Measurements from ENCODE around the gene MYCBPAP. TPM values are rescaled to one million over a fixed set of nuclear protein-coding genes. Genes with fewer than 3 reads are reported as not detected.

Gene MYCBPAP
- polyA plus RNA-seq, 2 of the 4 experiments (the other 2 are of a cell fraction) = 0.93 to 2.5 TPM

DNA sequence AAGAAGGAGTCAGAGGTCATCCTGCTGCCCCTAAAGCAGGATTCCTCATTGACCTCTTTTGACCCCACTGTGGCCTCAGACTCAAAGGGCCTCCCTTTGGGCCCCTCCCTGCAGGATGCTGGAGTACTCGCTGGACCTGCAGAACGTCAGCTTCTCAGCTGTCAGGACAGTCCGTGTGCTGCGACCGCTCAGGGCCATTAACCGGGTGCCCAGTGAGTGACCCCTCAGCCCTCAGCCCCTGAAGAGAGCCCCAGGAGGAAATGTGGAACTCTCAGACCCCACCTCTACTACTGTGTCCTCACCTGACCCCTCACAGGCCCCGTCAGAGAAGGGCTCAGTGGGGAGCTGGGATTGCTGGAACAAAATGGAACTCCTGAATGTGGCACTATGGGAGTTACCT lies 61.4 kb downstream of the MYCBPAP start (continued):
- TF ChIP-seq CTCF (IDR thresholded peaks at IDR 0.05) = no peak
- no peak for TF ChIP-seq HOXA7 (CRISPR knock-in tag; IDR thresholded peaks at IDR 0.05)

DNA sequence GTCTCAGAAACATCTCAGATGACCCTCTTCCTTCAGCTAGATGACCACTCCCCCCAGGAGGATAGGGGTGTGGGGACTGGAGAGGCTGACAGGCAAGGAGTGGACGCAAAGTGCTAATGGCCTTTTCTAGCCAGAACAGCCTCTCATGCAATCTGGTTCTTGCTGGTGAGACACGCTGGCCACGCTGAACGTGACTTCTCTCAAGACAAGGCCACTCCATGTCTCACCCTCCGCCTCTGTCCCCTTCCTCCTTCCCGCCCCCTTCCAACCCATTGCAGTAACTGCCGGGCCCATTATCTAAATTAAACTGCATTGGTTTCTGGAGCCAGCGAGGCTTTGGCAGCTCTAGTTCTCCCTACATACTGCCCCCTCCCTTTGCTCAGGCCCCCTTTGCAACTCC lies 61.8 kb downstream of the MYCBPAP start:
- Histone ChIP-seq H3K4me2 (no peak overlapping the region), H3K4me3 (no peak overlapping the region), H3K9me3 (no peaks in the 10 kb centered on the region), H3K4me1 (no peaks in the 10 kb centered on the region), H3K27ac (no peak overlapping the region)
- WGBS (ENCODE audit: missing lambda C conversion rate) = 93% methylated on average over 8 of the region's 8 CpGs
- CTCF ChIA-PET = interaction anchor here (0.7 to 3.0 kb wide), 11 partner anchors 8 to 248 kb away, joined by 3 to 14 read pairs (median 3); no protein-coding TSS in a partner anchor
- DNase-seq (ENCODE audit: low read depth in 1 of 2, low spot score in 1 of 2) (no peak), FAIRE-seq (no peak), ATAC-seq (no peak)
- POLR2A ChIA-PET = interaction anchor here (1.3 kb wide), 1 partner anchor 10 kb away, joined by 4 read pairs; the partner anchor contains the start of gene CACNA1G
- TF ChIP-seq KDM1A (IDR thresholded peaks at IDR 0.05; ENCODE audit: low read depth) (no peak), MAZ (IDR thresholded peaks at IDR 0.05; ENCODE audit: borderline replicate concordance, low read depth, low read length) (no peak), HES2 (IDR thresholded peaks at IDR 0.05) (no peak), EP300 (IDR thresholded peaks at IDR 0.05) (no peak), POLR2AphosphoS2 (conservative IDR thresholded peaks at IDR 0.05; ENCODE audit: low read length) (no peak), KDM5A (IDR thresholded peaks at IDR 0.05) (no peak), CHD4 (IDR thresholded peaks at IDR 0.05; ENCODE audit: borderline replicate concordance) (no peak)
- TF ChIP-seq, protein P1, sequence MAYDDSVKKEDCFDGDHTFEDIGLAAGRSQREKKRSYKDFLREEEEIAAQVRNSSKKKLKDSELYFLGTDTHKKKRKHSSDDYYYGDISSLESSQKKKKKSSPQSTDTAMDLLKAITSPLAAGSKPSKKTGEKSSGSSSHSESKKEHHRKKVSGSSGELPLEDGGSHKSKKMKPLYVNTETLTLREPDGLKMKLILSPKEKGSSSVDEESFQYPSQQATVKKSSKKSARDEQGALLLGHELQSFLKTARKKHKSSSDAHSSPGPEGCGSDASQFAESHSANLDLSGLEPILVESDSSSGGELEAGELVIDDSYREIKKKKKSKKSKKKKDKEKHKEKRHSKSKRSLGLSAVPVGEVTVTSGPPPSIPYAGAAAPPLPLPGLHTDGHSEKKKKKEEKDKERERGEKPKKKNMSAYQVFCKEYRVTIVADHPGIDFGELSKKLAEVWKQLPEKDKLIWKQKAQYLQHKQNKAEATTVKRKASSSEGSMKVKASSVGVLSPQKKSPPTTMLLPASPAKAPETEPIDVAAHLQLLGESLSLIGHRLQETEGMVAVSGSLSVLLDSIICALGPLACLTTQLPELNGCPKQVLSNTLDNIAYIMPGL (CRISPR knock-in tag; IDR thresholded peaks at IDR 0.05; ENCODE audit: borderline replicate concordance) = no peak

- CTCF ChIA-PET = interaction anchor here (0.7 to 3.0 kb wide), 10 partner anchors 9 to 247 kb away, joined by 3 to 14 read pairs (median 3); no protein-coding TSS in a partner anchor
Measured at GRCh38 chr17:50570528-50570927, 62.3 kb downstream of the MYCBPAP start.

More at GRCh38 chr17:50570528-50570927, 62.3 kb downstream of the MYCBPAP start:
- POLR2A ChIA-PET = interaction anchor here (1.3 kb wide), 1 partner anchor 10 kb away, joined by 4 read pairs; the partner anchor contains the start of gene CACNA1G
- Histone ChIP-seq H3K4me1 (no peaks in the 10 kb centered on the region), H3K4me3 (no peak overlapping the region), H3K4me2 (no peak overlapping the region), H3K9me3 (no peaks in the 10 kb centered on the region), H3K27ac (no peak overlapping the region)
- no peak for DNase-seq (ENCODE audit: low read depth in 1 of 2, low spot score in 1 of 2)
- TF ChIP-seq, protein P2, sequence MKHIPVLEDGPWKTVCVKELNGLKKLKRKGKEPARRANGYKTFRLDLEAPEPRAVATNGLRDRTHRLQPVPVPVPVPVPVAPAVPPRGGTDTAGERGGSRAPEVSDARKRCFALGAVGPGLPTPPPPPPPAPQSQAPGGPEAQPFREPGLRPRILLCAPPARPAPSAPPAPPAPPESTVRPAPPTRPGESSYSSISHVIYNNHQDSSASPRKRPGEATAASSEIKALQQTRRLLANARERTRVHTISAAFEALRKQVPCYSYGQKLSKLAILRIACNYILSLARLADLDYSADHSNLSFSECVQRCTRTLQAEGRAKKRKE (CRISPR knock-in tag; IDR thresholded peaks at IDR 0.05; ENCODE audit: low read depth) = no peak
- TF ChIP-seq RCOR1 (IDR thresholded peaks at IDR 0.05; ENCODE audit: low read depth, low read length) (no peak), FOXS1 (CRISPR knock-in tag; IDR thresholded peaks at IDR 0.05) (no peak), EP300 (IDR thresholded peaks at IDR 0.05) (no peak), RARB (CRISPR knock-in tag; IDR thresholded peaks at IDR 0.05) (no peak), CHD4 (IDR thresholded peaks at IDR 0.05; ENCODE audit: borderline replicate concordance) (no peak), ZSCAN20 (CRISPR knock-in tag; IDR thresholded peaks at IDR 0.05) (no peak), HOXA7 (CRISPR knock-in tag; IDR thresholded peaks at IDR 0.05) (no peak), CBX8 (IDR thresholded peaks at IDR 0.05) (no peak), FOSB (CRISPR knock-in tag; IDR thresholded peaks at IDR 0.05) (no peak), ESRRA (IDR thresholded peaks at IDR 0.05; ENCODE audit: borderline replicate concordance, low read length) (no peak), TP53 (CRISPR knock-in tag; IDR thresholded peaks at IDR 0.05) (no peak), ZFP36 (IDR thresholded peaks at IDR 0.05; ENCODE audit: borderline replicate concordance, partially characterized antibody) (no peak)
- TF ChIP-seq, protein P3, sequence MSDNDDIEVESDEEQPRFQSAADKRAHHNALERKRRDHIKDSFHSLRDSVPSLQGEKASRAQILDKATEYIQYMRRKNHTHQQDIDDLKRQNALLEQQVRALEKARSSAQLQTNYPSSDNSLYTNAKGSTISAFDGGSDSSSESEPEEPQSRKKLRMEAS (IDR thresholded peaks at IDR 0.05) = no peak
- TF ChIP-seq, protein P4, sequence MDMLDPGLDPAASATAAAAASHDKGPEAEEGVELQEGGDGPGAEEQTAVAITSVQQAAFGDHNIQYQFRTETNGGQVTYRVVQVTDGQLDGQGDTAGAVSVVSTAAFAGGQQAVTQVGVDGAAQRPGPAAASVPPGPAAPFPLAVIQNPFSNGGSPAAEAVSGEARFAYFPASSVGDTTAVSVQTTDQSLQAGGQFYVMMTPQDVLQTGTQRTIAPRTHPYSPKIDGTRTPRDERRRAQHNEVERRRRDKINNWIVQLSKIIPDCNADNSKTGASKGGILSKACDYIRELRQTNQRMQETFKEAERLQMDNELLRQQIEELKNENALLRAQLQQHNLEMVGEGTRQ (IDR thresholded peaks at IDR 0.05) = no peak
- TF ChIP-seq, protein P5, sequence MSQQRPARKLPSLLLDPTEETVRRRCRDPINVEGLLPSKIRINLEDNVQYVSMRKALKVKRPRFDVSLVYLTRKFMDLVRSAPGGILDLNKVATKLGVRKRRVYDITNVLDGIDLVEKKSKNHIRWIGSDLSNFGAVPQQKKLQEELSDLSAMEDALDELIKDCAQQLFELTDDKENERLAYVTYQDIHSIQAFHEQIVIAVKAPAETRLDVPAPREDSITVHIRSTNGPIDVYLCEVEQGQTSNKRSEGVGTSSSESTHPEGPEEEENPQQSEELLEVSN (IDR thresholded peaks at IDR 0.05; ENCODE audit: borderline replicate concordance, low read depth) = no peak
- FAIRE-seq = no peak
- no peak for ATAC-seq
- 79% methylated on average over 7 of the region's 7 CpGs for WGBS (ENCODE audit: missing lambda C conversion rate)

All from A549 (cell line).